Stimulated activated CD4-positive, alpha-beta T cell treated with anti-CD3 and anti-CD28 coated beads, TNF-alpha, amount 100 ng/mL, for 24 hours (primary cell): ENCODE results near the gene BLVRB.
A peak's percentile ranks its signal among the peaks of the same experiment; 100 is the strongest.

Experiments used
- DNase-seq, 3 experiments: peaks; one replicate each; pipeline ENCODE4 v3.0.0-alpha.2; 2020; ENCODE audit warnings: low read depth in 3 of 3

The BLVRB gene

DNA sequence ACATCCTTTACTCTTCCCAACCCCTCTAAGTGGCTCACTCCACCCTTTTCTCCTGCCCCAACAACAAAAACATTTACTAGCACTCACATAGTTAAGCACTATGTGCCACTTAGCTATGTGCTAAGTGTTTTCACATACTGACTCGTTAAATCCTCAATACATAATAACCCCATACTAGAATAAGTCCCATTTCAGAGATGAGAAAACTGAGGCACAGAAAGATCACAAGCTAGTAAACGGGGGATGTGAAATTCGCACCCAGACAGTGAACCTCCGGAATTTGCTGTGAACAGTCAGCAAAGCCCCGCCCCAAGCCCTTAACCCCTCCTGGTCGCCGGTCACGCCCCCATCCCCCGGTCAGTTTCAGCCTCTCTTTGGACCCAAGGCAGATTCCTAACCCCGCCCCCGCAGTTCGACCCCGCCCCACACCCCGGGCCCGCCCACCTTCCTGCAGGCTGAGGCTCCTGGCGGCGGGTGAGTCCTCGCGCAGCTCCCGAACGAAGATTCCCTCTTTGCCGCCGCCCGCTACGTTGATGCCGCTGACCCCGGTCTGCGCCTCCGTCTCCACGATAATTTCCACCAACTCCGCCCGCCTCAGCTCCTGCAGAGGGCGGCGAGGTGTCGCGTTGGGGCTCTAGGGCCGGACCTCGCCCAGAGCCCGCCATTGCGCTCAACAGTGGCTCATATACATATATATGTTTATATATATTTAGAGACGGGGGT is 62.1 kb downstream of the BLVRB start:
- DNase-seq, result peak; percentile 56 to 92 (median 57)

- DNase-seq, result no peak
These were observed 65.0 kb downstream of the BLVRB start for GRCh38 chr19:40400559-40400958.

- peak; percentile 40 to 73 (median 51) for DNase-seq
These were observed 67.0 kb downstream of the BLVRB start for GRCh38 chr19:40398417-40399131.
